Keratinocyte (primary cell): ENCODE measurements around the gene LRRC2. TPM values are rescaled to one million over a fixed set of nuclear protein-coding genes. Genes with fewer than 3 reads are reported as not detected.

Source experiments
- DNase-seq: peaks from one replicate; pipeline ENCODE4 v3.0.0-alpha.2; 2011; ENCODE audit warnings: low read depth, missing footprints, low spot score
- FAIRE-seq: peaks from 2 replicates; lab custom pipeline; 2011; peaks lifted over from hg19 to GRCh38; lab: Jason Lieb, UNC
- H2AFZ ChIP-seq: 2 replicates; pipeline ENCODE4 v1.6.0; 2012; ENCODE audit warnings: low read length, control low read depth, inconsistent platforms; ENCODE audit not compliant: control insufficient read depth
- H3K27ac ChIP-seq: 2 replicates; pipeline ENCODE4 v1.5.1; 2011; ENCODE audit warnings: low read length; ENCODE audit not compliant: control insufficient read depth, insufficient read depth
- H3K27me3 ChIP-seq: 3 replicates; pipeline ENCODE4 v1.6.0; 2011; ENCODE audit warnings: low read length; ENCODE audit not compliant: control insufficient read depth, insufficient read depth; ENCODE audit errors: extremely low read depth
- H3K36me3 ChIP-seq, 2 experiments: 2 replicates in 1 of 2; 3 replicates in 1 of 2; pipeline ENCODE4 v1.5.1; 2011; ENCODE audit warnings: low read length in 2 of 2, mild to moderate bottlenecking in 1 of 2; ENCODE audit not compliant: control insufficient read depth in 2 of 2, insufficient read depth in 2 of 2; ENCODE audit errors: extremely low read depth in 1 of 2
- H3K4me1 ChIP-seq: 3 replicates; pipeline ENCODE4 v1.5.1; 2011; ENCODE audit warnings: low read length; ENCODE audit not compliant: control insufficient read depth, insufficient read depth; ENCODE audit errors: extremely low read depth
- H3K4me2 ChIP-seq: 3 replicates; pipeline ENCODE4 v1.6.0; 2011; ENCODE audit warnings: low read depth, low read length; ENCODE audit not compliant: control insufficient read depth, insufficient read depth; ENCODE audit errors: extremely low read depth
- H3K4me3 ChIP-seq, 3 experiments: fragments of 200-600 bp in 1 of 3; sonication (generic) in 1 of 3; 2 replicates in 2 of 3; 3 replicates in 1 of 3; pipeline ENCODE4 v1.5.1; 2011 to 2016; ENCODE audit warnings: low read length in 3 of 3, mild to moderate bottlenecking in 3 of 3, control low read depth in 2 of 3, inconsistent platforms in 1 of 3, low read depth in 1 of 3, mixed read lengths in 1 of 3, mixed run types in 1 of 3, moderate library complexity in 1 of 3; ENCODE audit not compliant: control insufficient read depth in 2 of 3, insufficient read depth in 2 of 3; ENCODE audit errors: extremely low read depth in 1 of 3
- H3K79me2 ChIP-seq: 2 replicates; pipeline ENCODE4 v1.6.0; 2012; ENCODE audit warnings: low read length; ENCODE audit not compliant: control insufficient read depth, insufficient read depth
- H3K9ac ChIP-seq: 3 replicates; pipeline ENCODE4 v1.6.0; 2011; ENCODE audit warnings: low read length; ENCODE audit not compliant: control insufficient read depth, insufficient read depth; ENCODE audit errors: extremely low read depth
- H3K9me1 ChIP-seq: 3 replicates; pipeline ENCODE4 v1.6.0; 2011; ENCODE audit warnings: low read length; ENCODE audit not compliant: control insufficient read depth, insufficient read depth; ENCODE audit errors: extremely low read depth
- H3K9me3 ChIP-seq: 2 replicates; pipeline ENCODE4 v1.5.1; 2012; ENCODE audit warnings: low read depth, low read length; ENCODE audit not compliant: control insufficient read depth
- H4K20me1 ChIP-seq: 3 replicates; pipeline ENCODE4 v1.6.0; 2011; ENCODE audit warnings: low read length; ENCODE audit not compliant: control insufficient read depth, insufficient read depth; ENCODE audit errors: extremely low read depth
- CTCF ChIP-seq, 3 experiments: IDR thresholded peaks in 1 of 3; conservative IDR thresholded peaks in 1 of 3; optimal IDR thresholded peaks in 1 of 3; 2 replicates in 2 of 3; 3 replicates in 1 of 3; pipeline versions ENCODE3 to v1.5.1; 2011; ENCODE audit warnings: low read length in 3 of 3, mild to moderate bottlenecking in 3 of 3, moderate library complexity in 2 of 3, control low read depth in 1 of 3, inconsistent platforms in 1 of 3; ENCODE audit not compliant: insufficient read depth in 2 of 3; ENCODE audit errors: extremely low read depth in 1 of 3
- EZH2 ChIP-seq: IDR thresholded peaks from one replicate; pipeline ENCODE4 v1.6.1; 2012; ENCODE audit warnings: inconsistent platforms, mild to moderate bottlenecking, low read length, moderate library complexity
- dilution Hi-C: fragments of 300-500 bp; cut with MboI; formaldehyde crosslinking; loops from one replicate; pipeline ENCODE4 v1.7.0; 2020; ENCODE audit warnings: low sequenced_read_pairs; ENCODE audit not compliant: extremely low pct_ligation_motif_present
- polyA plus RNA-seq, 5 experiments: library from polyadenylated mRNA; depleted of rRNA in 3 of 5; stranded (reverse) in 3 of 5; stranded (forward) in 1 of 5; unstranded in 1 of 5; fragments of >200 nt; gene quantifications; 1 replicate in 1 of 5; 2 replicates in 3 of 5; 3 replicates in 1 of 5; pipeline versions ENCODE4 v1.2.1 to v1.2.3, GENCODE V29; 2011 to 2012; ENCODE audit warnings: missing spikeins in 2 of 5, low read depth in 1 of 5, low replicate concordance in 1 of 5

Gene LRRC2
- polyA plus RNA-seq, 1 donor (not counting 4 experiments of a cell fraction or from before 2014, with no cell fraction given), result 0.51 TPM

GRCh38 chr3:46484388-46484787 is 81.7 kb downstream of the LRRC2 start:
- FAIRE-seq, result no peak
- Histone ChIP-seq H2AFZ (no peak overlapping the region), H3K4me2 (no peak overlapping the region), H3K27ac (no peak overlapping the region), H3K4me3 (no peak overlapping the region), H4K20me1 (no peaks in the 10 kb centered on the region), H3K4me1 (peaks cover 14% of the 10 kb centered on the region), H3K9me1 (no peaks in the 10 kb centered on the region), H3K79me2 (no peaks in the 10 kb centered on the region), H3K9me3 (no peaks in the 10 kb centered on the region), H3K27me3 (peaks cover 9% of the 10 kb centered on the region), H3K36me3 (no peaks in the 10 kb centered on the region), H3K9ac (no peak overlapping the region)
- dilution Hi-C loops, result loop anchor here (25.0 kb wide), 1 partner anchor 153 kb away; no protein-coding TSS in a partner anchor
- TF ChIP-seq EZH2 (no peak), CTCF (optimal IDR thresholded peaks at IDR 0.05 in 1 of 3, IDR thresholded peaks at IDR 0.05 in 1 of 3, conservative IDR thresholded peaks at IDR 0.05 in 1 of 3; ENCODE audit: extremely low read depth in 1 of 3, insufficient read depth in 2 of 3, low read length in 3 of 3) (no peak)
- DNase-seq, result no peak

GRCh38 chr3:46483825-46484224 is 82.3 kb downstream of the LRRC2 start:
- DNase-seq (no peak), FAIRE-seq (no peak)
- no peak overlapping the region for H3K9ac ChIP-seq
- H3K4me1 ChIP-seq, result peaks cover 10% of the 10 kb centered on the region
- peaks cover 14% of the 10 kb centered on the region for H3K27me3 ChIP-seq
- H3K9me1 ChIP-seq, result no peaks in the 10 kb centered on the region
- no peak overlapping the region for H2AFZ ChIP-seq
- H3K36me3 ChIP-seq, result no peaks in the 10 kb centered on the region
- dilution Hi-C loops, result loop anchor here (25.0 kb wide), 1 partner anchor 153 kb away; no protein-coding TSS in a partner anchor
- H4K20me1 ChIP-seq, result no peaks in the 10 kb centered on the region
- no peak overlapping the region for H3K27ac ChIP-seq
- TF ChIP-seq CTCF (optimal IDR thresholded peaks at IDR 0.05 in 1 of 3, IDR thresholded peaks at IDR 0.05 in 1 of 3, conservative IDR thresholded peaks at IDR 0.05 in 1 of 3; ENCODE audit: extremely low read depth in 1 of 3, insufficient read depth in 2 of 3, low read length in 3 of 3) (no peak), EZH2 (no peak)
- no peak overlapping the region for H3K4me2 ChIP-seq
- H3K9me3 ChIP-seq, result no peaks in the 10 kb centered on the region
- H3K79me2 ChIP-seq, result no peaks in the 10 kb centered on the region
- H3K4me3 ChIP-seq, result no peak overlapping the region
